ENCODE data around the gene ACSS1.

DNA sequence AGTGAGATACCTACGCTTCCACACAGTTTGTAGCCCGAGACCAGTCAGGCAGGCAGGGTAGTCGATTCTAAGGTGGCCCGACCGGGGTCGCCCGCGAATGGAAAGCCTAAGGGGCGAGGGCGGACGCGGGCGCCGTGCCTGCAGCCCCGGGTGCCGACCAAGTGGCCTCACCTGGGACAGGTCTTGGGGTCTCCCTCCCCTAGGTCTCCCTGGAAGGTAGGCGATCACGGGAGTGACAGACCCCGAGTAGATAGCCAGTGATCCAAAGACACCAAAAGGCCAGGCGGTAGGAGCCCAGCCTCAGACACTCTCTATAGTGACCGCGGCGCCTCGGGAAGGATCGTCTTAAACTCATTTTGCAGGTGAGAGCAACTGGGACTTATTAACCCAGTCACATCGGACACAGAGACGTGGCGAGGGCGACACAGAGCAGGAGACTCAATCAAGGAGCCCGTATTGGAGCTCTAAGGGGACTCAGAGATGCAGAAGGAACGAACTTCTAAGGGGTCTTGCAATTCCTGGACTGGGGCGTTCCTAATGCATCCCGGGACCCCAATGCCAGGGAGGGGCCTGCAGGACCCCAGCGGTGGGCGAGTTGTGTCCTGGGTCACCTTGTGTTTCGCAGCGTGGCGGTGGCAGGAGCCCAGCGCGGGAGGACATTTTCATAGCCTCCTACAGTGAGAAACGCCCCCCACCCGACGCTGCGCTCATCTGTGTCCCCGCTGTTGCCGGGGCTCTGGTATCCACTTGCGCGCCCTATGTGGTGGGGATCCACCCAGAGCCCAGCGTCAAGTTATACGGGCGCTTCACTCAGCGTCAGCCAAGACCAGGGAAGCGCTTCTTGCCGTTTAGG, 26.1 kb upstream of the ACSS1 start:
- no peak for TF ChIP-seq RFX5 (IDR thresholded peaks at IDR 0.05)
- no peak for TF ChIP-seq ZC3H11A (IDR thresholded peaks at IDR 0.05)
- TF ChIP-seq, protein P1, sequence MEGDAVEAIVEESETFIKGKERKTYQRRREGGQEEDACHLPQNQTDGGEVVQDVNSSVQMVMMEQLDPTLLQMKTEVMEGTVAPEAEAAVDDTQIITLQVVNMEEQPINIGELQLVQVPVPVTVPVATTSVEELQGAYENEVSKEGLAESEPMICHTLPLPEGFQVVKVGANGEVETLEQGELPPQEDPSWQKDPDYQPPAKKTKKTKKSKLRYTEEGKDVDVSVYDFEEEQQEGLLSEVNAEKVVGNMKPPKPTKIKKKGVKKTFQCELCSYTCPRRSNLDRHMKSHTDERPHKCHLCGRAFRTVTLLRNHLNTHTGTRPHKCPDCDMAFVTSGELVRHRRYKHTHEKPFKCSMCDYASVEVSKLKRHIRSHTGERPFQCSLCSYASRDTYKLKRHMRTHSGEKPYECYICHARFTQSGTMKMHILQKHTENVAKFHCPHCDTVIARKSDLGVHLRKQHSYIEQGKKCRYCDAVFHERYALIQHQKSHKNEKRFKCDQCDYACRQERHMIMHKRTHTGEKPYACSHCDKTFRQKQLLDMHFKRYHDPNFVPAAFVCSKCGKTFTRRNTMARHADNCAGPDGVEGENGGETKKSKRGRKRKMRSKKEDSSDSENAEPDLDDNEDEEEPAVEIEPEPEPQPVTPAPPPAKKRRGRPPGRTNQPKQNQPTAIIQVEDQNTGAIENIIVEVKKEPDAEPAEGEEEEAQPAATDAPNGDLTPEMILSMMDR (IDR thresholded peaks at IDR 0.05) = no peak

All from A549 (cell line).